22Rv1 (cell line): ENCODE results near the gene COX6B1.
"Not testable (repeated sequence)": the region's sequence is repeated elsewhere in the genome, so short reads cannot be mapped to it uniquely, and the experiment has no call there.

Experiments
- ZFX ChIP-seq: fragments of 450-650 bp; IDR thresholded peaks from 2 replicates; pipeline ENCODE4 v1.6.1; 2017; ENCODE audit warnings: antibody characterized with exemption, borderline replicate concordance
- TF ChIP-seq, protein P1 (sequence below): fragments of 450-650 bp; IDR thresholded peaks from 2 replicates; pipeline ENCODE4 v1.5.1; 2017; ENCODE audit warnings: mild to moderate bottlenecking

DNA sequence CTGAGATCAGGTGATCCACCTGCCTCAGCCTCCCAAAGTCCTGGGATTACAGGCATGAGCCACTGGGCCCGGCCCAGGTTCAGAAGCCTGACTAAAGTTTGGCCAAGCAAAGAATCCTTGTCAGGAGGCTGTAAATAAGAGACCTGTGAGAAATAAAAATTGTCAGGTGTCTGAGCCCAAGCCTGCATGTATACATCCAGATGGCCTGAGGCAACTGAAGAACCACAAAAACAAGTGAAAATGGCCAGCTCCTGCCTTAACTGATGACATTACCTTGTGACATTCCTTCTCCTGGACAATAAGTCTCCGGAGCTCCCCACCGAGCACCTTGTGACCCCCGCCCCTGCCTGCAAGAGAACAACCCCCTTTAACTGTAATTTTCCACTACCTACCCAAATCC is 43.7 kb upstream of the COX6B1 start:
- TF ChIP-seq, protein P1, sequence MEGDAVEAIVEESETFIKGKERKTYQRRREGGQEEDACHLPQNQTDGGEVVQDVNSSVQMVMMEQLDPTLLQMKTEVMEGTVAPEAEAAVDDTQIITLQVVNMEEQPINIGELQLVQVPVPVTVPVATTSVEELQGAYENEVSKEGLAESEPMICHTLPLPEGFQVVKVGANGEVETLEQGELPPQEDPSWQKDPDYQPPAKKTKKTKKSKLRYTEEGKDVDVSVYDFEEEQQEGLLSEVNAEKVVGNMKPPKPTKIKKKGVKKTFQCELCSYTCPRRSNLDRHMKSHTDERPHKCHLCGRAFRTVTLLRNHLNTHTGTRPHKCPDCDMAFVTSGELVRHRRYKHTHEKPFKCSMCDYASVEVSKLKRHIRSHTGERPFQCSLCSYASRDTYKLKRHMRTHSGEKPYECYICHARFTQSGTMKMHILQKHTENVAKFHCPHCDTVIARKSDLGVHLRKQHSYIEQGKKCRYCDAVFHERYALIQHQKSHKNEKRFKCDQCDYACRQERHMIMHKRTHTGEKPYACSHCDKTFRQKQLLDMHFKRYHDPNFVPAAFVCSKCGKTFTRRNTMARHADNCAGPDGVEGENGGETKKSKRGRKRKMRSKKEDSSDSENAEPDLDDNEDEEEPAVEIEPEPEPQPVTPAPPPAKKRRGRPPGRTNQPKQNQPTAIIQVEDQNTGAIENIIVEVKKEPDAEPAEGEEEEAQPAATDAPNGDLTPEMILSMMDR = not testable (repeated sequence)
- TF ChIP-seq ZFX = not testable (repeated sequence)
